Upper lobe of right lung (tissue), 1 donor: ENCODE results near the gene MSRB2. TPM values are rescaled to one million over a fixed set of nuclear protein-coding genes. Genes with fewer than 3 reads are reported as not detected.
"Not testable (repeated sequence)": the region's sequence is repeated elsewhere in the genome, so short reads cannot be mapped to it uniquely, and the experiment has no call there.

ENCODE experiments used
- ATAC-seq: fragments of 200-7000 bp; cut with Tn5 transposase; one replicate; pipeline ENCODE4 v1.9.1; 2020; ENCODE audit warnings: mild to moderate bottlenecking, moderate library complexity
- DNase-seq: peaks from one replicate; pipeline ENCODE4 v3.0.0-alpha.2; 2020
- H3K27ac ChIP-seq: fragments of 200-600 bp; one replicate; pipeline ENCODE4 v1.8.0; 2022
- H3K27me3 ChIP-seq: fragments of 200-600 bp; one replicate; pipeline ENCODE4 v1.8.0; 2022; ENCODE audit warnings: mild to moderate bottlenecking
- H3K36me3 ChIP-seq: fragments of 200-600 bp; one replicate; pipeline ENCODE4 v1.8.0; 2022
- H3K4me1 ChIP-seq: fragments of 200-600 bp; one replicate; pipeline ENCODE4 v1.8.0; 2022
- H3K4me3 ChIP-seq: fragments of 200-600 bp; one replicate; pipeline ENCODE4 v1.8.0; 2022; ENCODE audit warnings: mild to moderate bottlenecking
- H3K9me3 ChIP-seq: fragments of 200-600 bp; one replicate; pipeline ENCODE4 v1.8.0; 2022
- intact Hi-C: fragments of 100-400 bp; cut with DNase I; formaldehyde crosslinking; loops from one replicate; pipeline ENCODE4 v1.11.0; 2022
- total RNA-seq: library from RNA; stranded (reverse); fragmentation: NEBNext Ultra II Directional; extraction: Animal tissue kit (Norgen Biotek cat#: 25700); gene quantifications from one replicate; pipeline ENCODE4 v1.2.1, GENCODE V29; 2021
- TF ChIP-seq, protein P1 (sequence below): fragments of 200-600 bp; IDR thresholded peaks from one replicate; pipeline ENCODE4 v1.8.0; 2022; ENCODE audit warnings: antibody characterized with exemption
- donor health status: DM: no; HTN: yes; CAD: no; lungs with severe emphysema.

Gene MSRB2
- total RNA-seq, 1 donor from 2014 or later: 27.1 TPM

DNA sequence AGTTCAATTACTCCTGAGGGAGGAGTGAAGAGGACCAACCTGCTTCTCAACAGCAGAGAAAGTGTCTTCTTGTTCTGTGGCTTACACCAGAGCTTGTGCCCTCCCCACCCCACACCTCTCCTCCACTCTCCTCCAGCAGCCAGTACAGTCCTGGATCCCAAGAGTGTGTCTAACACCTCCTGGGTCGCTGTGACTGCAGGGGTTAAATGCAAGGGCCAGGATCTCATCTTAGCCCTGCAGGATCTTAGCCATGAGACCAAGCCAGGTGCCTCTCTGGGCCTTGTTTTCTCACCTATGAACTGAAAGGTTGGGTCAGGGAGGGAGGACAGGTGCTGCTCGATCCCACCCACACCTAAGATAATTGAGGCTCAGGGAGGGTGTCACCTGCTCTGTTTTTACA is 34.5 kb upstream of the MSRB2 start:
- TF ChIP-seq, protein P1, sequence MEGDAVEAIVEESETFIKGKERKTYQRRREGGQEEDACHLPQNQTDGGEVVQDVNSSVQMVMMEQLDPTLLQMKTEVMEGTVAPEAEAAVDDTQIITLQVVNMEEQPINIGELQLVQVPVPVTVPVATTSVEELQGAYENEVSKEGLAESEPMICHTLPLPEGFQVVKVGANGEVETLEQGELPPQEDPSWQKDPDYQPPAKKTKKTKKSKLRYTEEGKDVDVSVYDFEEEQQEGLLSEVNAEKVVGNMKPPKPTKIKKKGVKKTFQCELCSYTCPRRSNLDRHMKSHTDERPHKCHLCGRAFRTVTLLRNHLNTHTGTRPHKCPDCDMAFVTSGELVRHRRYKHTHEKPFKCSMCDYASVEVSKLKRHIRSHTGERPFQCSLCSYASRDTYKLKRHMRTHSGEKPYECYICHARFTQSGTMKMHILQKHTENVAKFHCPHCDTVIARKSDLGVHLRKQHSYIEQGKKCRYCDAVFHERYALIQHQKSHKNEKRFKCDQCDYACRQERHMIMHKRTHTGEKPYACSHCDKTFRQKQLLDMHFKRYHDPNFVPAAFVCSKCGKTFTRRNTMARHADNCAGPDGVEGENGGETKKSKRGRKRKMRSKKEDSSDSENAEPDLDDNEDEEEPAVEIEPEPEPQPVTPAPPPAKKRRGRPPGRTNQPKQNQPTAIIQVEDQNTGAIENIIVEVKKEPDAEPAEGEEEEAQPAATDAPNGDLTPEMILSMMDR: no peak
- H3K27ac ChIP-seq: no peak overlapping the region
- intact Hi-C loops: no loop called here

GRCh38 chr10:23063045-23063972 is 32.1 kb upstream of the MSRB2 start:
- Histone ChIP-seq H3K4me1 (no peaks in the 10 kb centered on the region), H3K27me3 (no peaks in the 10 kb centered on the region), H3K4me3 (no peak overlapping the region), H3K27ac (no peak overlapping the region), H3K9me3 (no peaks in the 10 kb centered on the region), H3K36me3 (no peaks in the 10 kb centered on the region)
- no peak for ATAC-seq
- intact Hi-C loops: no loop called here
- no peak for DNase-seq
- TF ChIP-seq, protein P1: no peak

More for the DNA sequence above, 34.5 kb upstream of the MSRB2 start:
- Histone ChIP-seq H3K27me3 (no peaks in the 10 kb centered on the region), H3K4me1 (no peaks in the 10 kb centered on the region), H3K9me3 (no peaks in the 10 kb centered on the region), H3K4me3 (no peak overlapping the region), H3K36me3 (no peaks in the 10 kb centered on the region)
- DNase-seq (no peak), ATAC-seq (no peak)

DNA sequence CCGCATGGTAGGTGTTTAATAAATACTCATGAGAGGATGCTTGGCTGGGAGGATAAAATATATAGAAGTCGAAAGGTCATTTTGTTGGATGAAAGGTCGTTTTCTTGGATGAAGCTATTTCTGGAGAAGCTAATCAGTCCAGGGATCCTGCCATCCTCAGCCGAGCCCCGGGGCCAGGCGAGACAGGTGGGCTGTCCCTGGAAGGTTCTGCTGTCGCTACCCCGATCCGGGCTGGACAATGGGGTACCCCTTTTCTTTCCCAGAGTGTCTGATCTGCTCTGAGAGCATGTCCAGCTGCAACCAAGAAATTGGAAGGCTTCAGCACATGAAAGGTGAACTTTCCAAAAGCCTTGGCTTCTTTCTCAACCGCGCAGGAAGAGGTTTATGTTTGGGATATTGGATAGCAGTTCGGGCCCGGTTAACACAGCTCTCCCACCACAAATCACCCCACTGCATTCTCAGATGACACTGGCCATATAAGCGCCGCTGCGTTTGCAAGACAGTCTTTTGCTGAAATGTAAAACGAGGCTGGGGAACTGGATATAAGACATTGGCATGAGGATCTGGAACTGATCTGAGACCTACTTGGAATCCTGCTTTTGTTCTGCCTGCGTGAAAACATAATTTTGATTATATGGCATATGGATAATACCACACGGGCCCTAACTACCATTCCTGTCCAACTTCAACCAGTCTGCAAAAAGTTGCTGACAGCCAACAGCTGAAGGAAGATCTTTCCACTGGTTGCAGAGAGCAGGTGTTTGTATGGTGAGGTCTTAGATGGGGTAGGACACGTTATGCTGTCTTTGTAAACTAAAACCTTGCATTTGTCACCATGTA is 31.2 kb upstream of the MSRB2 start:
- no peaks in the 10 kb centered on the region for H3K4me1 ChIP-seq
- H3K9me3 ChIP-seq: no peaks in the 10 kb centered on the region
- intact Hi-C loops: no loop called here
- TF ChIP-seq, protein P1: no peak
- DNase-seq (no peak), ATAC-seq (no peak)
- H3K27me3 ChIP-seq: no peaks in the 10 kb centered on the region
- H3K4me3 ChIP-seq: no peak overlapping the region
- H3K27ac ChIP-seq: no peak overlapping the region
- no peaks in the 10 kb centered on the region for H3K36me3 ChIP-seq

- intact Hi-C loops, H3K4me3 ChIP-seq, H3K27me3 ChIP-seq, H3K4me1 ChIP-seq, H3K36me3 ChIP-seq, H3K27ac ChIP-seq, DNase-seq, ATAC-seq, H3K9me3 ChIP-seq: not testable (repeated sequence)
These were observed 30.6 kb upstream of the MSRB2 start for GRCh38 chr10:23064813-23065114.

GRCh38 chr10:23065181-23065948 is 30.0 kb upstream of the MSRB2 start:
- intact Hi-C loops: no loop called here
- peak; percentile 79 for DNase-seq
- no peaks in the 10 kb centered on the region for H3K36me3 ChIP-seq
- no peaks in the 10 kb centered on the region for H3K9me3 ChIP-seq
- TF ChIP-seq, protein P1: no peak
- H3K27ac ChIP-seq: no peak overlapping the region
- ATAC-seq: peak; percentile 90
- H3K4me1 ChIP-seq: no peaks in the 10 kb centered on the region
- no peaks in the 10 kb centered on the region for H3K27me3 ChIP-seq
- H3K4me3 ChIP-seq: no peak overlapping the region
